B cell (primary cell): ENCODE results near the gene COA8.

ENCODE experiments used
- EZH2 ChIP-seq: IDR thresholded peaks from 2 replicates; pipeline ENCODE4 v1.6.1; 2012; ENCODE audit warnings: borderline replicate concordance, low read depth, mild to moderate bottlenecking, moderate library complexity, low read length; ENCODE audit not compliant: insufficient read depth, poor library complexity, severe bottlenecking
- TF ChIP-seq, protein P1 (sequence below): fragments of 200-600 bp; IDR thresholded peaks from one replicate; pipeline ENCODE4 v1.8.0; 2022; ENCODE audit warnings: antibody characterized with exemption, mild to moderate bottlenecking

GRCh38 chr14:103521438-103521950 is 41.3 kb upstream of the COA8 start:
- TF ChIP-seq EZH2, result no peak
- TF ChIP-seq, protein P1, sequence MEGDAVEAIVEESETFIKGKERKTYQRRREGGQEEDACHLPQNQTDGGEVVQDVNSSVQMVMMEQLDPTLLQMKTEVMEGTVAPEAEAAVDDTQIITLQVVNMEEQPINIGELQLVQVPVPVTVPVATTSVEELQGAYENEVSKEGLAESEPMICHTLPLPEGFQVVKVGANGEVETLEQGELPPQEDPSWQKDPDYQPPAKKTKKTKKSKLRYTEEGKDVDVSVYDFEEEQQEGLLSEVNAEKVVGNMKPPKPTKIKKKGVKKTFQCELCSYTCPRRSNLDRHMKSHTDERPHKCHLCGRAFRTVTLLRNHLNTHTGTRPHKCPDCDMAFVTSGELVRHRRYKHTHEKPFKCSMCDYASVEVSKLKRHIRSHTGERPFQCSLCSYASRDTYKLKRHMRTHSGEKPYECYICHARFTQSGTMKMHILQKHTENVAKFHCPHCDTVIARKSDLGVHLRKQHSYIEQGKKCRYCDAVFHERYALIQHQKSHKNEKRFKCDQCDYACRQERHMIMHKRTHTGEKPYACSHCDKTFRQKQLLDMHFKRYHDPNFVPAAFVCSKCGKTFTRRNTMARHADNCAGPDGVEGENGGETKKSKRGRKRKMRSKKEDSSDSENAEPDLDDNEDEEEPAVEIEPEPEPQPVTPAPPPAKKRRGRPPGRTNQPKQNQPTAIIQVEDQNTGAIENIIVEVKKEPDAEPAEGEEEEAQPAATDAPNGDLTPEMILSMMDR, result no peak
